Measurements from ENCODE around the gene YPEL2. TPM values are rescaled to one million over a fixed set of nuclear protein-coding genes. Genes with fewer than 3 reads are reported as not detected.

YPEL2 gene
- total and polyA plus RNA-seq, 4 donors: 7.8 to 47.0 (median 11.4) TPM

GRCh38 chr17:59370593-59371299 is 39.3 kb downstream of the YPEL2 start:
- TF ChIP-seq CTCF (IDR thresholded peaks at IDR 0.05; ENCODE audit: control extremely low read depth, extremely low read depth): no peak
- Histone ChIP-seq H3K36me3 (ENCODE audit: control insufficient read depth in 4 of 4, insufficient read depth in 4 of 4, low read length in 4 of 4) (no peaks in the 10 kb centered on the region), H3K4me3 (no peak overlapping the region), H3K27ac (ENCODE audit: low read depth in 1 of 2, low read length in 1 of 2) (peak overlapping the region; percentile 88 to 93), H3K9me3 (ENCODE audit: control insufficient read depth in 4 of 4, insufficient read depth in 3 of 4, low read length in 3 of 4) (no peaks in the 10 kb centered on the region), H3K9ac (ENCODE audit: insufficient read depth in 1 of 2, low read length in 2 of 2) (peak overlapping the region in 1 of 2 donors; percentile 50), H3K27me3 (ENCODE audit: control insufficient read depth in 3 of 3, insufficient read depth in 3 of 3, low read length in 2 of 3) (no peaks in the 10 kb centered on the region), H3K4me1 (ENCODE audit: control insufficient read depth in 5 of 5, insufficient read depth in 5 of 5, low read length in 5 of 5) (peaks cover 39 to 83% (median 54%) of the 10 kb centered on the region in 5 donors)
- DNase-seq: no peak
- WGBS, 2 donors: 78 to 80% methylated on average over 10 of the region's 10 CpGs
- no peak for ATAC-seq (ENCODE audit: insufficient read depth, low FRiP score)

GRCh38 chr17:59371416-59372100 is 40.1 kb downstream of the YPEL2 start:
- Histone ChIP-seq H3K27ac (ENCODE audit: low read depth in 1 of 2, low read length in 1 of 2) (peak overlapping the region; percentile 88 to 93), H3K9me3 (ENCODE audit: control insufficient read depth in 4 of 4, insufficient read depth in 3 of 4, low read length in 3 of 4) (no peaks in the 10 kb centered on the region), H3K4me3 (no peak overlapping the region), H3K27me3 (ENCODE audit: control insufficient read depth in 3 of 3, insufficient read depth in 3 of 3, low read length in 2 of 3) (no peaks in the 10 kb centered on the region), H3K4me1 (ENCODE audit: control insufficient read depth in 5 of 5, insufficient read depth in 5 of 5, low read length in 5 of 5) (peaks cover 32 to 85% (median 46%) of the 10 kb centered on the region in 5 donors), H3K9ac (ENCODE audit: insufficient read depth in 1 of 2, low read length in 2 of 2) (peak overlapping the region in 1 of 2 donors; percentile 50), H3K36me3 (ENCODE audit: control insufficient read depth in 4 of 4, insufficient read depth in 4 of 4, low read length in 4 of 4) (no peaks in the 10 kb centered on the region)
- DNase-seq: no peak
- no peak for TF ChIP-seq CTCF (IDR thresholded peaks at IDR 0.05; ENCODE audit: control extremely low read depth, extremely low read depth)
- WGBS, 2 donors: 50 to 70% methylated on average over 5 of the region's 5 CpGs
- no peak for ATAC-seq (ENCODE audit: insufficient read depth, low FRiP score)

- Histone ChIP-seq H3K4me3 (no peak overlapping the region), H3K4me1 (ENCODE audit: control insufficient read depth in 5 of 5, insufficient read depth in 5 of 5, low read length in 5 of 5) (peaks cover 28 to 85% (median 39%) of the 10 kb centered on the region in 5 donors), H3K36me3 (ENCODE audit: control insufficient read depth in 4 of 4, insufficient read depth in 4 of 4, low read length in 4 of 4) (no peaks in the 10 kb centered on the region), H3K9ac (ENCODE audit: insufficient read depth in 1 of 2, low read length in 2 of 2) (peak overlapping the region in 1 of 2 donors; percentile 43), H3K27me3 (ENCODE audit: control insufficient read depth in 3 of 3, insufficient read depth in 3 of 3, low read length in 2 of 3) (no peaks in the 10 kb centered on the region), H3K27ac (ENCODE audit: low read depth in 1 of 2, low read length in 1 of 2) (peak overlapping the region; percentile 88 to 93), H3K9me3 (ENCODE audit: control insufficient read depth in 4 of 4, insufficient read depth in 3 of 4, low read length in 3 of 4) (no peaks in the 10 kb centered on the region)
- WGBS, 2 donors: 0 to 6% methylated on average over 2 of the region's 2 CpGs
- DNase-seq (peak; percentile 55 to 87 (median 82)), ATAC-seq (ENCODE audit: insufficient read depth, low FRiP score) (peak; percentile 76)
- no peak for TF ChIP-seq CTCF (IDR thresholded peaks at IDR 0.05; ENCODE audit: control extremely low read depth, extremely low read depth)
Observed at GRCh38 chr17:59372138-59372751, 40.8 kb downstream of the YPEL2 start.

Data from lung (tissue), 12 donors.